Neural crest cell (in vitro differentiated cells): Measurements from ENCODE around the gene MALT1. TPM values are rescaled to one million over a fixed set of nuclear protein-coding genes. Genes with fewer than 3 reads are reported as not detected.
"Not testable (repeated sequence)": the region's sequence is repeated elsewhere in the genome, so short reads cannot be mapped to it uniquely, and the experiment has no call there.

Experiments
- DNase-seq: peaks from one replicate; pipeline ENCODE4 v3.0.0; 2021; ENCODE audit warnings: low read depth, mixed read lengths, low spot score
- H3K27ac Mint-ChIP-seq: one replicate; pipeline ENCODE4 v1.8.0; 2021; ENCODE audit warnings: mild to moderate bottlenecking, mixed read lengths; ENCODE audit not compliant: unreplicated experiment
- H3K27me3 Mint-ChIP-seq: 2 replicates; pipeline ENCODE4 v1.8.0; 2021; ENCODE audit warnings: low read depth, mild to moderate bottlenecking, mixed read lengths
- H3K36me3 Mint-ChIP-seq: 2 replicates; pipeline ENCODE4 v1.8.0; 2021; ENCODE audit warnings: low read depth, mild to moderate bottlenecking, mixed read lengths
- H3K4me1 Mint-ChIP-seq: 2 replicates; pipeline ENCODE4 v1.8.0; 2021; ENCODE audit warnings: mixed read lengths
- H3K4me3 Mint-ChIP-seq: one replicate; pipeline ENCODE4 v1.8.0; 2021; ENCODE audit warnings: mild to moderate bottlenecking, mixed read lengths
- H3K9me3 Mint-ChIP-seq: 2 replicates; pipeline ENCODE4 v1.8.0; 2021; ENCODE audit warnings: mixed read lengths
- total RNA-seq: library from RNA; stranded (reverse); gene quantifications from 2 replicates; pipeline ENCODE4 v1.2.1, GENCODE V29; 2021
- TF ChIP-seq, protein P1 (sequence below): fragments of 200-600 bp; sonication (generic); conservative IDR thresholded peaks from 2 replicates; pipeline ENCODE4 v1.5.0; 2021; ENCODE audit warnings: antibody characterized with exemption, mild to moderate bottlenecking

MALT1 gene
- total RNA-seq, 1 donor from 2014 or later, result 17.6 TPM

DNA sequence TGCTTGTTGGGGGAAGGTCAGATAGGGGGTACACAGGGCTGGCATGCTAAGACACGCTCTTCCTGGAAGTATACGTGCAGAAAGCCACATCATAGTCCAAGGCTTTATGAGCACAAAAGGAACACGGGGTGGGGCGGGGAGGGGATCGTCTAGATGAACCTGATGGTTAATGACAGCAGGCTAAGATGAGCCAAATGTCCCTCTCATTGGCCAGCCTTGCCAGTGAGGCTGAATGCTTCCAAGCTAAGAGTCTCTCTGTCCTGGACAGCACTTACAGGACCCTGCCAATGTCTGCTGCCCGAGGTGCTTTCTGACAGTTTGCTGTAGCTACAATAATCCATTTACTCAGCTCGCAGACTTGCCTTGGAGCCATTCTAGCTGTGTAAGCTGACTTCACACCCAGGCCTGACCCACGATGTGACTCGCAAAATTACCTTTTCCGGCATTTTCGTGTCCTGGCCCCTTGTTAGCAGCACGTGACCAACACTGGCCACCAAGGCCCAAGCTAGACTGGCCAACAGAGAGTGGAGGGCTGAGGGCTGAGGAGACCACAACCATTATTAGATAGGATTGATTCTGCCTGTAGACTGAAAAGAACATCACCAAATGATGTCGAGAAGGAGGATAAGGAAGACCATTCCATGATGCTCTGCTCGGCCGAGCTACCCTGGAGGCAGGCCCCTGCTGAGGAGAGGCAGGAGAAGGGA, 84.2 kb downstream of the MALT1 start:
- Mint-ChIP-seq H3K4me3 (no peak overlapping the region), H3K4me1 (peaks cover 10% of the 10 kb centered on the region), H3K27me3 (no peaks in the 10 kb centered on the region), H3K36me3 (peaks cover 3% of the 10 kb centered on the region), H3K27ac (no peak overlapping the region), H3K9me3 (no peaks in the 10 kb centered on the region)
- no peak for DNase-seq
- TF ChIP-seq, protein P1, sequence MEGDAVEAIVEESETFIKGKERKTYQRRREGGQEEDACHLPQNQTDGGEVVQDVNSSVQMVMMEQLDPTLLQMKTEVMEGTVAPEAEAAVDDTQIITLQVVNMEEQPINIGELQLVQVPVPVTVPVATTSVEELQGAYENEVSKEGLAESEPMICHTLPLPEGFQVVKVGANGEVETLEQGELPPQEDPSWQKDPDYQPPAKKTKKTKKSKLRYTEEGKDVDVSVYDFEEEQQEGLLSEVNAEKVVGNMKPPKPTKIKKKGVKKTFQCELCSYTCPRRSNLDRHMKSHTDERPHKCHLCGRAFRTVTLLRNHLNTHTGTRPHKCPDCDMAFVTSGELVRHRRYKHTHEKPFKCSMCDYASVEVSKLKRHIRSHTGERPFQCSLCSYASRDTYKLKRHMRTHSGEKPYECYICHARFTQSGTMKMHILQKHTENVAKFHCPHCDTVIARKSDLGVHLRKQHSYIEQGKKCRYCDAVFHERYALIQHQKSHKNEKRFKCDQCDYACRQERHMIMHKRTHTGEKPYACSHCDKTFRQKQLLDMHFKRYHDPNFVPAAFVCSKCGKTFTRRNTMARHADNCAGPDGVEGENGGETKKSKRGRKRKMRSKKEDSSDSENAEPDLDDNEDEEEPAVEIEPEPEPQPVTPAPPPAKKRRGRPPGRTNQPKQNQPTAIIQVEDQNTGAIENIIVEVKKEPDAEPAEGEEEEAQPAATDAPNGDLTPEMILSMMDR, result no peak

DNA sequence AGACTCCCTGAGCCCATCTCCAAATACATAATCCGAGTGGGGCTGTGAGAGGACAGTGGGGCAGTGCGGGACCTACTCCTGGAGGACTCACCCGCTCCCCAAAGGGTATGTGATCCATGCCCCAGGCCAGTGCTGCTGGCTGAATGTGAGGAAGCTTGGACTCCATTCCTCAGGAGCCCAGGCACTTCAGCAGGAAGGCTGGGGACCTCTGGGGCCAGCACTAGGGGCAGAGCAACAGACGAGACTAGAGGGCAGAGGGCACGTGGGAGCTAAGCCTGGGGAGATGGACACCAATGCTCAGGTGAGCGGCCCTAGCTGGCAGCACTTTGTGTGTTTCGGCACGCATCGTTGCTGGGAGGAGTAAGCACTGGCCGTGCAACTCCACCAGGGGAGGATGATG, 84.9 kb downstream of the MALT1 start:
- Mint-ChIP-seq H3K4me1 (peaks cover 10% of the 10 kb centered on the region), H3K4me3 (no peak overlapping the region), H3K9me3 (no peaks in the 10 kb centered on the region), H3K27me3 (no peaks in the 10 kb centered on the region), H3K27ac (peak overlapping the region; percentile 79), H3K36me3 (no peaks in the 10 kb centered on the region)
- TF ChIP-seq, protein P1, result no peak
- DNase-seq, result no peak

DNA sequence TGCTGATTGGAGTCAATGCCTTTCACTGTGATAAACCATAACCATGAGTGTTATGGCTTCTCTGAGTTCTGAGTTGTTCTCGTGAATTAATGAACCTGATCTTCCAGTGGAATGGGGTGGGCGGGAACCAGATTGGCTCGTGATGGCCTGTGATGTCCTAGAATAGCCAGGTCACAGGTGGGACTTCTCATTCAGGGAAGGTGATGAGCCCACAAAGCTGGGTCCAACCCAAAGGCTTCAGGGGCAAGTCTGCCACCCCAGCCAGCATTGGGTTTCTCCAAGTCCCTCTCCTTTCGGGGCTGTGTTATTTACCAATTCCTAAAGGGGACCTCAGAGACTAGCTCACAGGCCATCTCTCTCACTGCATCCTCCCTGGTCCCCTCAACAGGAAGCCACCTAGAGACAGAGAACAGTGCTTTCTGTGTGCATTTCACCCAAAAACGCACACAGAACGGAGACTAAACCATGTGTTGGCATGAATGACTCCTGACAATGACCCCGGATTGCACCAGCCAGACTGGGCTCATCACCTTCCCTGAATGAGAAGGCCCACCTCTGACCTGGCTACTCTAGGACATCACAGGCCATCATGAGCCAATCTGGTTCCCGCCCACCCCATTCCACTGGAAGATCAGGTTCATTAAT, 85.5 kb downstream of the MALT1 start:
- TF ChIP-seq, protein P1, result no peak
- H3K9me3 Mint-ChIP-seq, result no peaks in the 10 kb centered on the region
- H3K27ac Mint-ChIP-seq, result no peak overlapping the region
- no peak for DNase-seq
- peaks cover 10% of the 10 kb centered on the region for H3K4me1 Mint-ChIP-seq
- no peaks in the 10 kb centered on the region for H3K36me3 Mint-ChIP-seq
- H3K4me3 Mint-ChIP-seq, result no peak overlapping the region
- no peaks in the 10 kb centered on the region for H3K27me3 Mint-ChIP-seq

DNA sequence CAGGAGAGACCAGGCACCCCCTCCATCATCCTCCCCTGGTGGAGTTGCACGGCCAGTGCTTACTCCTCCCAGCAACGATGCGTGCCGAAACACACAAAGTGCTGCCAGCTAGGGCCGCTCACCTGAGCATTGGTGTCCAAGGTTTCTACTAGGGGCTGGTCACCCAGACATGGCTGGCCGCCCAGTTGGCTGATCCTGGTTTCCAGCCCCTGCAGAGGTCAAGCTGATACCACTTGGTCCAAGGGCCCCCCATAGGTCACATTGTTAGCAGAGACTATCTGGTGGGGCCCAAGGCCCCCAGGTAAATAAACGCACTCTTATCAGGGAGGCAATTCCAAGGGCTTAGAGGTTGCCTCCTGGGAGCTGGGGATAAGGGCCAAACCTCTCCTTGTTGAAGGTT, 86.1 kb downstream of the MALT1 start:
- H3K27ac Mint-ChIP-seq, H3K4me3 Mint-ChIP-seq, DNase-seq, H3K36me3 Mint-ChIP-seq, H3K9me3 Mint-ChIP-seq, H3K27me3 Mint-ChIP-seq, H3K4me1 Mint-ChIP-seq: not testable (repeated sequence)

DNA sequence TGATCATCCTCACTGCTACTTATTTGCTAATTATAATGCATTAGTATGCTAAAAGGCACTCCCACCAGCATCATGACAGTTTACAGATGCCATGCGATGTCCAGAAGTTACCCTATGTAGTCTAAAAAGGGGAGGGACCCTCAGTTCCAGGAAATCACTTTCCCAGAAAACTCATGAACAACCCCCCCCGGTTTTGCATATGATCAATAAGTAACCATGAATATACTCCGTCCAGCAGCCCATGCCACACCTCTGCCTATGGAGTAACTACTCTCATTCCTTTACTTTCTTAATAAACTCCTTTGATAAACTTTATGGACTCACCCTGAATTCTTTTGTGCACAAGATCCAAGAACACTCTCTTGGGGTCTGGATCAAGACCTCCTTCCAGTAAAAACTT, 86.8 kb downstream of the MALT1 start:
- H3K4me1 Mint-ChIP-seq, result peaks cover 10% of the 10 kb centered on the region
- TF ChIP-seq, protein P1, result no peak
- no peaks in the 10 kb centered on the region for H3K36me3 Mint-ChIP-seq
- no peak overlapping the region for H3K4me3 Mint-ChIP-seq
- H3K9me3 Mint-ChIP-seq, result no peaks in the 10 kb centered on the region
- H3K27me3 Mint-ChIP-seq, result no peaks in the 10 kb centered on the region
- DNase-seq, result no peak
- H3K27ac Mint-ChIP-seq, result no peak overlapping the region

DNA sequence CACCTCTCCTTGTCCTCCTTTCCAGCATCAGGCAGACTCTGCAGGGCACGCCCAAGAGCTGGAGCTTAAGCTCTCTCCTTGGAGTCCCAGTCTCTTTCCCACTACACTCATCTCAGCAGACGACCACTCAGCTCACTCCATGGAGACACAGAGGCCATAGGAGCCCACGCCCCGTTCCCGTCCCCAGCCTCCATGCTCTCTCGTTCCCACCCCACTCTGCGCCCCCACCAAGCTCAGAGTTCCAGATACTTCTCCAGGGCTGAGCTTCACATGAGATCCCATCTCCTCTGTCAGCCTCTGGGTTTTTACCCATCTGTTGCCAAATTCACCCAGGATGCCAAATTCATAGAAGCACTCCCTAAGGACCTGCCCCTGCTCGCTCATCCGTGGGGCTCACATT, 87.3 kb downstream of the MALT1 start:
- TF ChIP-seq, protein P1, result no peak
- peaks cover 10% of the 10 kb centered on the region for H3K4me1 Mint-ChIP-seq

More for the DNA sequence above, 87.3 kb downstream of the MALT1 start:
- H3K4me3 Mint-ChIP-seq, result no peak overlapping the region
- no peaks in the 10 kb centered on the region for H3K36me3 Mint-ChIP-seq
- H3K27me3 Mint-ChIP-seq, result no peaks in the 10 kb centered on the region
- no peaks in the 10 kb centered on the region for H3K9me3 Mint-ChIP-seq
- no peak overlapping the region for H3K27ac Mint-ChIP-seq
- DNase-seq, result no peak
